ENCODE data around the gene TNFSF8.

- TF ChIP-seq CTCF (conservative IDR thresholded peaks at IDR 0.05; ENCODE audit: low read depth, low read length) (no peak), FOS (IDR thresholded peaks at IDR 0.05; ENCODE audit: low read depth, low read length) (no peak), POLR2A (IDR thresholded peaks at IDR 0.05; ENCODE audit: low read depth, low read length) (no peak), SMC3 (IDR thresholded peaks at IDR 0.05; ENCODE audit: low read depth, low read length) (no peak), RCOR1 (IDR thresholded peaks at IDR 0.05; ENCODE audit: insufficient replicate concordance, low read length) (no peak), RFX5 (IDR thresholded peaks at IDR 0.05; ENCODE audit: low read depth, low read length) (no peak), MXI1 (IDR thresholded peaks at IDR 0.05; ENCODE audit: borderline replicate concordance, low read depth, low read length) (no peak), NFE2L2 (IDR thresholded peaks at IDR 0.05; ENCODE audit: low read depth, low read length) (no peak), RAD21 (IDR thresholded peaks at IDR 0.05; ENCODE audit: low read length) (no peak), CHD1 (IDR thresholded peaks at IDR 0.05; ENCODE audit: low read depth, low read length) (no peak)
Measured at GRCh38 chr9:114921171-114921570, 9.2 kb downstream of the TNFSF8 start.

All from IMR-90 (cell line).